Measurements from ENCODE around the gene RASSF7. TPM values are rescaled to one million over a fixed set of nuclear protein-coding genes. Genes with fewer than 3 reads are reported as not detected.

Gene RASSF7
- polyA plus RNA-seq, 1 of the 3 experiments (the other 2 are of a cell fraction), result 19.8 TPM

GRCh38 chr11:556662-557256 lies 4.0 kb upstream of the RASSF7 start:
- Histone ChIP-seq H2AFZ (ENCODE audit: low read depth) (no peak overlapping the region), H3K4me3 (ENCODE audit: low read depth in 2 of 2, low read length in 1 of 2) (no peak overlapping the region), H3F3A (replicated peaks; ENCODE audit: insufficient read depth) (no peaks in the 10 kb centered on the region), H3K27ac (ENCODE audit: low read depth in 2 of 2, low read length in 1 of 2) (no peak overlapping the region), H3K79me2 (ENCODE audit: insufficient read depth) (no peaks in the 10 kb centered on the region; the same call in 1 of the 2 replicates), H4K20me1 (ENCODE audit: insufficient read depth) (no peaks in the 10 kb centered on the region), H3K9me3 (no peaks in the 10 kb centered on the region), H3K9ac (no peak overlapping the region), H3K36me3 (replicated peaks in 1 of 2; ENCODE audit: control insufficient read depth in 1 of 2, insufficient read depth in 2 of 2, low read length in 1 of 2) (no peaks in the 10 kb centered on the region), H3K4me1 (ENCODE audit: control insufficient read depth in 1 of 2, insufficient read depth in 2 of 2, low read depth in 1 of 2, low read length in 1 of 2) (peaks cover 4 to 31% of the 10 kb centered on the region in 2 experiments; a peak in 2 of 4 replicates), H3K9me2 (no peaks in the 10 kb centered on the region), H3K4me2 (no peak overlapping the region), H3K27me3 (ENCODE audit: insufficient read depth) (peaks cover 11% of the 10 kb centered on the region)
- 76% methylated on average over 7 of the region's 22 CpGs for WGBS (ENCODE audit: low lambda C conversion rate)
- POLR2A ChIA-PET, result interaction anchor here (0.6 to 1.1 kb wide), 3 partner anchors 8 to 28 kb away, joined by 3 read pairs; no protein-coding TSS in a partner anchor
- DNase-seq, result no peak
- CTCF ChIA-PET, result interaction anchor here (1.1 to 3.6 kb wide), 4 partner anchors 9 to 172 kb away, joined by 3 to 41 read pairs (median 3); no protein-coding TSS in a partner anchor
- TF ChIP-seq GATA2 (CRISPR knock-in tag; IDR thresholded peaks at IDR 0.05) (no peak), TCF12 (IDR thresholded peaks at IDR 0.05) (no peak), SMC3 (IDR thresholded peaks at IDR 0.05; ENCODE audit: low read depth, low read length) (no peak), RXRA (IDR thresholded peaks at IDR 0.05; ENCODE audit: borderline replicate concordance, low read depth) (no peak), ELF1 (IDR thresholded peaks at IDR 0.05) (no peak)

- 85% methylated on average over 7 of the region's 24 CpGs for WGBS (ENCODE audit: low lambda C conversion rate)
- Histone ChIP-seq H2AFZ (ENCODE audit: low read depth) (no peak overlapping the region), H3K27me3 (ENCODE audit: insufficient read depth) (peaks cover 11% of the 10 kb centered on the region), H4K20me1 (ENCODE audit: insufficient read depth) (no peaks in the 10 kb centered on the region), H3K27ac (ENCODE audit: low read depth in 2 of 2, low read length in 1 of 2) (no peak overlapping the region), H3K9ac (no peak overlapping the region), H3K79me2 (ENCODE audit: insufficient read depth) (no peaks in the 10 kb centered on the region; the same call in 1 of the 2 replicates), H3K9me3 (no peaks in the 10 kb centered on the region), H3K9me2 (no peaks in the 10 kb centered on the region), H3K4me3 (ENCODE audit: low read depth in 2 of 2, low read length in 1 of 2) (no peak overlapping the region), H3K4me1 (ENCODE audit: control insufficient read depth in 1 of 2, insufficient read depth in 2 of 2, low read depth in 1 of 2, low read length in 1 of 2) (peaks cover 4 to 35% of the 10 kb centered on the region in 2 experiments; a peak in 2 of 4 replicates), H3K4me2 (no peak overlapping the region), H3K36me3 (replicated peaks in 1 of 2; ENCODE audit: control insufficient read depth in 1 of 2, insufficient read depth in 2 of 2, low read length in 1 of 2) (no peaks in the 10 kb centered on the region), H3F3A (replicated peaks; ENCODE audit: insufficient read depth) (no peaks in the 10 kb centered on the region)
- TF ChIP-seq USF1 (IDR thresholded peaks at IDR 0.05; ENCODE audit: borderline replicate concordance, low read depth) (no peak), FOXM1 (IDR thresholded peaks at IDR 0.05; ENCODE audit: low read depth) (no peak)
- DNase-seq, result no peak
- ChIA-PET CTCF (interaction anchor here (1.3 to 3.6 kb wide), 2 partner anchors 9 to 164 kb away, joined by 3 to 41 read pairs; no protein-coding TSS in a partner anchor), POLR2A (interaction anchor here (0.6 to 0.9 kb wide), 2 partner anchors 10 to 201 kb away, joined by 3 read pairs; no protein-coding TSS in a partner anchor)
These were observed 3.2 kb upstream of the RASSF7 start for GRCh38 chr11:557328-558132.

- POLR2A ChIA-PET, result interaction anchor here (1.5 kb wide), 1 partner anchor 17 kb away, joined by 3 read pairs; no protein-coding TSS in a partner anchor
- no peak for TF ChIP-seq TAF1 (IDR thresholded peaks at IDR 0.05; ENCODE audit: borderline replicate concordance, low read depth, low read length)
- no peak for TF ChIP-seq ELF1 (IDR thresholded peaks at IDR 0.05)
- TF ChIP-seq TEAD4 (IDR thresholded peaks at IDR 0.05; ENCODE audit: borderline replicate concordance, insufficient read depth), result no peak
- TF ChIP-seq RCOR1 (IDR thresholded peaks at IDR 0.05; ENCODE audit: low read length), result no peak
- TF ChIP-seq TCF12 (IDR thresholded peaks at IDR 0.05), result no peak
- no peak for TF ChIP-seq SIN3A (IDR thresholded peaks at IDR 0.05; ENCODE audit: borderline replicate concordance, low read depth, low read length)
- TF ChIP-seq FOXM1 (IDR thresholded peaks at IDR 0.05; ENCODE audit: low read depth), result no peak
- no peak for TF ChIP-seq GATA2 (CRISPR knock-in tag; IDR thresholded peaks at IDR 0.05)
- TF ChIP-seq RAD21 (IDR thresholded peaks at IDR 0.05; ENCODE audit: low read length), result no peak
- Histone ChIP-seq H2AFZ (ENCODE audit: low read depth) (no peak overlapping the region), H3K79me2 (ENCODE audit: insufficient read depth) (no peaks in the 10 kb centered on the region; the same call in 1 of the 2 replicates), H3K27ac (ENCODE audit: low read depth in 2 of 2, low read length in 1 of 2) (no peak overlapping the region), H3K9me2 (no peaks in the 10 kb centered on the region), H3F3A (replicated peaks; ENCODE audit: insufficient read depth) (no peaks in the 10 kb centered on the region), H3K27me3 (ENCODE audit: insufficient read depth) (peaks cover 11% of the 10 kb centered on the region), H4K20me1 (ENCODE audit: insufficient read depth) (no peaks in the 10 kb centered on the region), H3K4me1 (ENCODE audit: control insufficient read depth in 1 of 2, insufficient read depth in 2 of 2, low read depth in 1 of 2, low read length in 1 of 2) (peaks cover 4 to 35% of the 10 kb centered on the region in 2 experiments; a peak in 2 of 4 replicates), H3K36me3 (replicated peaks in 1 of 2; ENCODE audit: control insufficient read depth in 1 of 2, insufficient read depth in 2 of 2, low read length in 1 of 2) (no peaks in the 10 kb centered on the region), H3K4me2 (no peak overlapping the region), H3K4me3 (ENCODE audit: low read depth in 2 of 2, low read length in 1 of 2) (no peak overlapping the region), H3K9ac (no peak overlapping the region), H3K9me3 (no peaks in the 10 kb centered on the region)
- WGBS (ENCODE audit: low lambda C conversion rate), result 100% methylated on average over 4 of the region's 20 CpGs
- CTCF ChIA-PET, result no interaction called here
- no peak for DNase-seq
These were observed 2.3 kb upstream of the RASSF7 start for GRCh38 chr11:558503-558902.
